Caki2 (cell line): ENCODE measurements around the gene MAPRE3. TPM values are rescaled to one million over a fixed set of nuclear protein-coding genes. Genes with fewer than 3 reads are reported as not detected.

Experiments used
- DNase-seq: peaks from one replicate; pipeline ENCODE4 v3.0.0-alpha.2; 2015; ENCODE audit warnings: low read depth
- in situ Hi-C: cut with HindIII; loops from 2 replicates; pipeline ENCODE4 v1.10.0; 2016; ENCODE audit warnings: low sequenced_read_pairs, low pct_unique_long_range_greater_than_20kb, mixed read lengths
- total RNA-seq: library from RNA; depleted of rRNA; stranded (reverse); fragments of >200 nt; shearing (Covaris generic); gene quantifications from 2 replicates; pipeline ENCODE4 v1.2.3, GENCODE V29; 2014; ENCODE audit warnings: low replicate concordance

MAPRE3 gene
- total RNA-seq, 1 experiment from 2014 or later = 33.5 TPM

GRCh38 chr2:26946841-26947784 is 23.3 kb upstream of the MAPRE3 start:
- DNase-seq = peak; percentile 35
- in situ Hi-C loops = no loop called here

- in situ Hi-C loops = no loop called here
- no peak for DNase-seq
Observed at GRCh38 chr2:26948800-26949199, 21.6 kb upstream of the MAPRE3 start.

- in situ Hi-C loops = no loop called here
- DNase-seq = no peak
Observed at GRCh38 chr2:26950246-26950645, 20.2 kb upstream of the MAPRE3 start.

- DNase-seq = no peak
- in situ Hi-C loops = no loop called here
Observed at GRCh38 chr2:26951236-26951635, 19.2 kb upstream of the MAPRE3 start.

GRCh38 chr2:26952374-26952773 is 18.1 kb upstream of the MAPRE3 start:
- no peak for DNase-seq
- in situ Hi-C loops = no loop called here

- in situ Hi-C loops = no loop called here
- DNase-seq = no peak
Observed at GRCh38 chr2:26954135-26954534, 16.3 kb upstream of the MAPRE3 start.

GRCh38 chr2:26957041-26957440 is 13.4 kb upstream of the MAPRE3 start:
- in situ Hi-C loops = no loop called here

GRCh38 chr2:26957534-26957933 is 12.9 kb upstream of the MAPRE3 start:
- in situ Hi-C loops = no loop called here

More at GRCh38 chr2:26957041-26957440, 13.4 kb upstream of the MAPRE3 start:
- peak; percentile 33 for DNase-seq

GRCh38 chr2:26959331-26959730 is 11.1 kb upstream of the MAPRE3 start:
- no peak for DNase-seq
- in situ Hi-C loops = no loop called here

More at GRCh38 chr2:26957534-26957933, 12.9 kb upstream of the MAPRE3 start:
- no peak for DNase-seq

GRCh38 chr2:26964446-26965130 is 5.8 kb upstream of the MAPRE3 start:
- no peak for DNase-seq
- in situ Hi-C loops = no loop called here

- in situ Hi-C loops = no loop called here
- DNase-seq = peak; percentile 91
Observed at GRCh38 chr2:26968001-26968400, 2.4 kb upstream of the MAPRE3 start.

GRCh38 chr2:26969077-26969844 is 1.2 kb upstream of the MAPRE3 start:
- DNase-seq = peak; percentile 94
- in situ Hi-C loops = no loop called here

GRCh38 chr2:26970928-26971627 is 641 bp downstream of the MAPRE3 start:
- DNase-seq = peak; percentile 55
- in situ Hi-C loops = no loop called here

- in situ Hi-C loops = no loop called here
- DNase-seq = no peak
Observed at GRCh38 chr2:26971911-26972786, 1.7 kb downstream of the MAPRE3 start.

GRCh38 chr2:26974352-26974751 is 3.9 kb downstream of the MAPRE3 start:
- in situ Hi-C loops = no loop called here
- no peak for DNase-seq

GRCh38 chr2:26975102-26975501 is 4.7 kb downstream of the MAPRE3 start:
- DNase-seq = no peak
- in situ Hi-C loops = no loop called here

- no peak for DNase-seq
- in situ Hi-C loops = no loop called here
Observed at GRCh38 chr2:26975656-26976055, 5.2 kb downstream of the MAPRE3 start.
